DMS114 treated with DMSO at 0.1 percent for 48 hours (cell line): Measurements from ENCODE around the gene CADM3.
A peak's percentile ranks its signal among the peaks of the same experiment; 100 is the strongest.

Source experiments
- DNase-seq: peaks from one replicate; lab custom pipeline; 2025; ENCODE audit not compliant: unreplicated experiment; lab: John Stamatoyannopoulos, UW

Gene CADM3

DNA sequence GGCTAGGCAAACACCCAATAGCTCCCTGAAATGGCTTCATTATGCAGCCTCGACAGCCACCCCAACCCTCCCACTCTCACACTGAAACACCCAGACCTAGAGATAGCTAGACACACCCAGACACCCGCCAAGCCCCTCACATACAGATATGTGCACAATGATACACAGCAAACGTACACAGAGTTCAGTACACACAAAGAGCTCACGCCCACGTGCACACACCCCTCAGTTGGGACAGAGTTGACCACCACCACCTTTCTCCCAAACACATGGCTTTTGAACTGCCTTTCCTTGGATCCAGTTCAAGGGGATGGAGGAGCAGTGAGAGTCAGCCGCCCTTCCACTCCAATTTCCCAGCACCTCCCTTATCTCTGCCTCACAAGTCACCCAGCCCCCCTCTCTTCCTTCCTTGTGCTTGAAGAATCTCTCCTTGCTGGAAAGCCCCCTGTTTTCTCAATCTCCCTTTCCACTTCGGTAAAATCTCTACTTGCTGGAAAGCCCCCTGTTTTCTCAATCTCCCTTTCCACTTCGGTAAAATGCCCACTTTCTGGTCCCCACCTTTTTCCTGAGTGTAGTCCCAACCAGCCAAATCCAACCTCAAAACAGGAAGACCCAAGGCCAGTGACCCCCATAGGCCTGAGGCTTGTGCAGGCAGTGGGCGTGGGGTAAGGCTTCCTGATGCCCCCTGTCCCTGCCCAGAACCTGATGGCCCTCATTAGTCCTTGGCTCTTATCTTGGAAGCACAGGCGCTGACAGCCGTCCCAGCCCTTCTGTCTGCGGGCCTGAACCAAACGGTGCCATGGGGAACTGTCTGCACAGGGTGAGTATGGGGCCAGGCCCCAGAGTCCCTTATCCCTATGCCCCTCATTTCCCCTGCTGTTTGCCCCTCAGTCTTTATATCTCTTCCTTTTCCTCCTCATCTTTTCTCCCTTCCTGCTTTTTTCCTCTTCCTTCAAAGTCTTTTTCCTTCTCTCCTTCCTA lies 33.0 kb downstream of the CADM3 start, which contains the start of gene ACKR1:
Gene ACKR1 (plus strand): TSS at position 715 of the 981 bp plus-strand sequence. CDS start 85 bp downstream, at position 800.
- DNase-seq, result no peak

- no peak for DNase-seq
These were observed 33.8 kb downstream of the CADM3 start for GRCh38 chr1:159205225-159205624.

DNA sequence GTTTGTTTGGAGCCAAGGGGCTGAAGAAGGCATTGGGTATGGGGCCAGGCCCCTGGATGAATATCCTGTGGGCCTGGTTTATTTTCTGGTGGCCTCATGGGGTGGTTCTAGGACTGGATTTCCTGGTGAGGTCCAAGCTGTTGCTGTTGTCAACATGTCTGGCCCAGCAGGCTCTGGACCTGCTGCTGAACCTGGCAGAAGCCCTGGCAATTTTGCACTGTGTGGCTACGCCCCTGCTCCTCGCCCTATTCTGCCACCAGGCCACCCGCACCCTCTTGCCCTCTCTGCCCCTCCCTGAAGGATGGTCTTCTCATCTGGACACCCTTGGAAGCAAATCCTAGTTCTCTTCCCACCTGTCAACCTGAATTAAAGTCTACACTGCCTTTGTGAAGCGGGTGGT lies 34.7 kb downstream of the CADM3 start:
- no peak for DNase-seq

- DNase-seq, result no peak
These were observed 35.7 kb downstream of the CADM3 start for GRCh38 chr1:159207080-159207479.

- DNase-seq, result no peak
These were observed 36.4 kb downstream of the CADM3 start for GRCh38 chr1:159207774-159208173.

GRCh38 chr1:159208175-159208825 lies 36.9 kb downstream of the CADM3 start:
- DNase-seq, result no peak

GRCh38 chr1:159209061-159209460 lies 37.6 kb downstream of the CADM3 start:
- no peak for DNase-seq

DNA sequence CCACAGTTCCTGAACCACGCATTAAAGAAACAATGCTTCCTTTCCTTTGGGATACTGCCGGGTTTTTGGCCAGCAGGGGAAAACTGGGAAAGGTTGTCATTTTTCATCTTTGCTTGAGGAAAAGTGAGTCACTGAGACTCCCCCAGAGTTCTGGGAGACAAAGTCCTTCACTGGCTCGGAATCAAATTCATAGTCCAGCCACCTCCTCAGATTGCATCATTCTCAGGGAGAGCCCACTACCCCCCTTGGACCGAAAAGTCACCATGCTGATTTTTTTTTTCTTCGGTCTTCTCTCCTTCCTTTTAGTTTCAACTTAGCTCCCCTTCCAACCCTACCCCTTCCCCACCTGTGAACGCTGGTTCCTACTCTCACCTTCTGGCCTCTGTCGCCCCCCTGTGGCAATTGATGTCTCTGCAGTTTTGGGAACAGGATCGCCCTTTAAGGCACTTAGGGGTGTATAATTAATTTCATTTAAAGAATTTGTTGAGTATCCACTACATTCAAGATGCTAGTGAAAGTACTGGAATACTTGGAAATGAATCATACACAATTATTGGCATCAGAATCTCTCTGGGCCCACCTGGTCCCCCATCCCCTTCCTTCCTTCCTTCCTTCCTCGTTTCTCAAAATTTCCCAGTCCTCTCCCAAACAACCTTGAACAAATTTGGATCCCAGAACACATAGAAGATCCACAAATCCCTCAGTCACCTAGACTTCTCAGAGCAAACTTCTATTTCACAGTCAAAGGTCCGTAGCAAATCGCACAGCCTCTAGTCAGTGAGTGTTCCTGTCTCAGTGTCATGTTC lies 40.1 kb downstream of the CADM3 start:
- DNase-seq, result peak; percentile 46

DNA sequence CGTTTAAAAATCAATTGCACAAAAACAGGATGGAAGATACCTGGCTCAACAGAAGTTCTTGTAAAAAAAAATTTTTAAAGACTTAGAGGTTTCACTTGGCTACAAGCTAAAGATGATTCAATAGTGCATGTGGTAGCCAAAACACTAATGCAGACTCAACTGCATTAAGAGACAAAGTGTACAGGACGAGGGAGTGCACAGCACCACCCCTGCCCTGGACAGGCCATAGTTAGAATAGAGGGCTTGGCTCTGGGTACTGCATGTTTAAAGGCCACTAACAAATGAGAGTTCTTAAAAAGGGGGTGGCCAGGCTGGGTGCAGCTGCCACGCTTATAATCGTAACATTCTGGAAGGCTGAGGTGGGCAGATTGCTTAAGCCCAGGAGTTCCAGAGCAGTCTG lies 41.2 kb downstream of the CADM3 start:
- DNase-seq, result no peak

DNA sequence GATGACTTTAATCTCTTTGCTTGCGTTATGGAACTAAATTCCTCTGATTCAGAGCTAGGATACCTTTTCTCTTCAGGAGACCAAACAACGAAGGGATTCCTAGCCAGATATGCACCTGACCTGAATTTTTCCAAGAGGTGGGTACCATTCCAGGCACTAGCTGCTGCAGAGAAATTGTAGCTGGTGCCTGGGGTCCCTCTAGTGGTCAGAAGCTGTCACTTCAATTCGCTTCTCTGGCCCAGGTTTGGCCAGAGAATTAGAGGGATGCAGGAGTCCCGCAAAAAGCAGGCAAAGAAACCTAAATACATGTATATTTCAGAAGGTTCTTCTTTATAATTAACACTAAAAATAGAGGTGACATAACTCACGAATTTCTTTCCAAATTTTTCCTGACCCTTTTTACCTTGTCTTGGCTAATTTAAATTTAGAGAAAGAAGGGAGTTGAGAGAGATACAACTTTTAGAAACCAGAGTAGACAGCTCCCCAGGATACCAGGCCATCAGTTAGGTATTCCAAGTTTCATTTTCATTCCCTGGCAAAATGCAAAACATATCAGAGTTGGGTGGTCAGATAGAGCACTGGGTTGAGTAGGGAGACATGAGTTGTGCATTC lies 42.8 kb downstream of the CADM3 start:
- peak; percentile 71 for DNase-seq

- DNase-seq, result no peak
These were observed 47.5 kb downstream of the CADM3 start for GRCh38 chr1:159218649-159219636.

DNA sequence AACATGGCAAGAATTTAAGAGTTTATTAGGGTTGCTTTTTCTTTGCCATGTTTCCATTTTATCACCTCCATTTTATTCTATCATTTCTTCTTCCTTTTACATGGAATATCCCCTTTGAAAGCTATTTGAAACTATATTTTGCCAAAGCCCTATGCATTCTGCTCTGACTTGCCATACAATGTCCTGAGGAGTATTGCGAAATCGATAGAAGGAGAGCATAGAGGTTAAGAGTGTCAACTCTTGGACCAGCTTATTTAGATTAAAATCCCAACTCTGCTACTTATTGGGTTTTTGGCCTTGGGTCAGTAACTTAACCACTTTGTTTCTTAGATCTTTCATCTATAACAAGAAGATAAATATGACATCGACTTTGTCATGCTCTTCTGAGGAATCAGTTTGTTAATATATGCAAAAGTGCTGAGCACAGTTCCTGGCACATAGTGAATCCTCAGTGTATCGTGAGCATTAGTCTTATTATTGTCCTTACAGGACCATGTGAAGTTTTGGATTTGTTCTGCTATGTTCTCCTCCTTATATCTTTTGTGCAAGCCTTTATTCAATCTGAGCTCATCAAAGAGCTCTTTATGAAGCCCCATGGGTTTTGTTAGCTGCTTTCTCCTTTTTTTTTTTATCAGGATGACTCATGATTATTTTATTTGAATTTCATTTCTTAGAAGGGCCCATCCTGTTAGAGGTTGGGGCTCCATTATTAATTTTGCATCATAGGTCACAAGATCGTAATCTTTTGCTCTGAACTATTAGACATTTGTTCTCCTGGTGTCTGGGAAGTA lies 50.9 kb downstream of the CADM3 start:
- DNase-seq, result no peak

DNA sequence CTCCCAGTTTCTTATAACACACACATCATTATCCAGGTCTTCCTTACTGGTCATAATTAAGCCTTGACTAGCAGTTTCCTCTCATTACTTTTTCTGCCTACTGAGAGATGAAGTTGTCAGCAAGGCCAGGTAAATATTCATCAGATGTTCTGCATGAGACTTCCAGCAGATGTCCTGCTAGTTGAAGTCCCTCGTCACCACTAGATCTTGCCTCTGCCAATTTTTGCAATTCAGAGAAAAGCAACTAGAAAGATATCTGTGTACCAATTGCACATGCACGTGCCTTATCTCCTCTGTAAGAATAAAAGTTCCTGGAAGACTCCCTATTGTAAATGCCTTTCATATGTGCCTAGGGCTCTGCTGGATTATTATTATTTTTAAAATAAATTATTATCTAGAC lies 51.6 kb downstream of the CADM3 start:
- DNase-seq, result no peak

DNA sequence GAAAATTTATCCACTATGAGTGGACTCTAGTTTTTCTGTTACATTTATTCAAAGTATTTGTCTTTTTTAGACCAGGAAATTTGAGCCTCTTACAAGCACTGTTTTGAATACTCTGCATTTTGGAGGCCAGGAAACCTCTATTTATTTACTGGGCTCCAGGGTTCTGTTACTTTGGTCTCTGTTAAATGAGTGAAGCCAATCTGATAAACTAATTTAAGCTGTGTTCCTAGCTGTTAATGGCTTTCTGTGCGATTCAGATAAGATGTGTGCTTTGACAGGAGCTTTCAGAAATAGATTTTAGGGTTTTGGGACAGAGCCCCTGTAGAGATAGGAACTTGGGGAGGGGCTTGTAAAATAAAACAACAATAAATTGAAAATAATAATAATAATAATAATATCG lies 57.1 kb downstream of the CADM3 start:
- DNase-seq, result no peak

- DNase-seq, result no peak
These were observed 58.0 kb downstream of the CADM3 start for GRCh38 chr1:159229260-159229885.

DNA sequence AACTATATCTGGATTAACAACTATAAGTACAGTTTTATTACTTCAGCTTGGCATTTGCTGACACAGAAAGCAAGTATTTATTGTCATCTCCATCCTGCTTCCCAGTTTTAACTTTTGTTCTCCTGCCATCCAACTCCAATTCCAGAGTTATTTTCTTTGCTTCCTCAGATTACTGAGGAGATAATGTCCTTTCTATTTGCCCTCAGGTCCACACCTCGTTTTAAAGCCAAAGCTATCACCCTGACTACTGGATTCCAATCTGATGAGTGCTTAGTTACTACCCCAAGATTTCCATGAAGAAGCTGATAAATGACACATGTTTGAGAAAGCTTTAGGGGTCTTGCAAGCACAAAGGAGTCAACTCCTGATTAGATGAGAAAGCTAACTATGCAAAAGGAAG lies 58.5 kb downstream of the CADM3 start:
- no peak for DNase-seq

GRCh38 chr1:159239551-159240220 lies 68.3 kb downstream of the CADM3 start:
- no peak for DNase-seq

- no peak for DNase-seq
These were observed 75.9 kb downstream of the CADM3 start for GRCh38 chr1:159247266-159247665.
